HG03139 (cell line): Measurements from ENCODE around the gene ACSF3.

Experiments used
- ATAC-seq: cut with Tn5 transposase; IDR thresholded peaks from one replicate; pipeline ENCODE4 v1.9.1; 2021; ENCODE audit not compliant: unreplicated experiment

ACSF3 gene

GRCh38 chr16:89142474-89143195 is 49.0 kb downstream of the ACSF3 start:
- ATAC-seq = no peak

GRCh38 chr16:89143201-89143741 is 49.6 kb downstream of the ACSF3 start:
- no peak for ATAC-seq

GRCh38 chr16:89143911-89144675 is 50.4 kb downstream of the ACSF3 start:
- no peak for ATAC-seq

GRCh38 chr16:89144681-89145080 is 51.0 kb downstream of the ACSF3 start:
- no peak for ATAC-seq

- no peak for ATAC-seq
These were observed 51.9 kb downstream of the ACSF3 start for GRCh38 chr16:89145406-89146161.

GRCh38 chr16:89146211-89147005 is 52.8 kb downstream of the ACSF3 start:
- ATAC-seq = no peak

- no peak for ATAC-seq
These were observed 53.6 kb downstream of the ACSF3 start for GRCh38 chr16:89147085-89147817.

GRCh38 chr16:89149386-89149785 is 55.7 kb downstream of the ACSF3 start:
- ATAC-seq = no peak

- no peak for ATAC-seq
These were observed 56.6 kb downstream of the ACSF3 start for GRCh38 chr16:89150090-89150835.

- ATAC-seq = no peak
These were observed 57.3 kb downstream of the ACSF3 start for GRCh38 chr16:89150981-89151380.

- ATAC-seq = no peak
These were observed 59.4 kb downstream of the ACSF3 start for GRCh38 chr16:89152831-89153700.

- no peak for ATAC-seq
These were observed 60.2 kb downstream of the ACSF3 start for GRCh38 chr16:89153848-89154271.

GRCh38 chr16:89154390-89155183 is 60.9 kb downstream of the ACSF3 start:
- no peak for ATAC-seq

- no peak for ATAC-seq
These were observed 61.6 kb downstream of the ACSF3 start for GRCh38 chr16:89155184-89155679.

GRCh38 chr16:89155851-89156739 is 62.4 kb downstream of the ACSF3 start:
- ATAC-seq = no peak
